Measurements from ENCODE around the gene ARPC5.

Gene ARPC5

DNA sequence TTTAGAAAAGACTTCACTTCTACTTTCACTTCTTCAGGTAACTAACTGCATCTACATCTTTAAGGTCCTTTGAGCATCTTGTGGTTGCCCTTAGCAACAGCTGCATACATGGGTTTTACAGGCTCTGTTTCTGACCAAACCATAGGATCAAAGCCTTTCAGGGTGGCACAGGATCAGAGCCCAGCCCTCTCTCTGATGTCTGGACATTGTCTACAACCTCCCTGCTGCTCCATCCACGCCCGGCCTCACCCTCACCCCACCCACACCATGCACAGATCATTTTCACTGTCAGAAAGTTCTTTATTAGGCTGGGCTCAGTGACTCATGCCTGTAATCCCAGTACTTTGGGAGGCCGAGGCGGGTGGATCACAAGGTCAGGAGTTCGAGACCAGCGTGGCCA is 50.5 kb downstream of the ARPC5 start:
- H3K9me3 ChIP-seq (ENCODE audit: control insufficient read depth, insufficient read depth, low read length), result no peaks in the 10 kb centered on the region
- no peak overlapping the region for H3K27ac ChIP-seq (ENCODE audit: low read depth, low read length)
- H3K79me2 ChIP-seq (ENCODE audit: control insufficient read depth, low read length), result no peaks in the 10 kb centered on the region
- H3F3A ChIP-seq (ENCODE audit: control insufficient read depth, insufficient read depth), result no peaks in the 10 kb centered on the region
- no peak for TF ChIP-seq EZH2phosphoT487 (IDR thresholded peaks at IDR 0.05; ENCODE audit: borderline replicate concordance, low read length)
- TF ChIP-seq, protein P1, sequence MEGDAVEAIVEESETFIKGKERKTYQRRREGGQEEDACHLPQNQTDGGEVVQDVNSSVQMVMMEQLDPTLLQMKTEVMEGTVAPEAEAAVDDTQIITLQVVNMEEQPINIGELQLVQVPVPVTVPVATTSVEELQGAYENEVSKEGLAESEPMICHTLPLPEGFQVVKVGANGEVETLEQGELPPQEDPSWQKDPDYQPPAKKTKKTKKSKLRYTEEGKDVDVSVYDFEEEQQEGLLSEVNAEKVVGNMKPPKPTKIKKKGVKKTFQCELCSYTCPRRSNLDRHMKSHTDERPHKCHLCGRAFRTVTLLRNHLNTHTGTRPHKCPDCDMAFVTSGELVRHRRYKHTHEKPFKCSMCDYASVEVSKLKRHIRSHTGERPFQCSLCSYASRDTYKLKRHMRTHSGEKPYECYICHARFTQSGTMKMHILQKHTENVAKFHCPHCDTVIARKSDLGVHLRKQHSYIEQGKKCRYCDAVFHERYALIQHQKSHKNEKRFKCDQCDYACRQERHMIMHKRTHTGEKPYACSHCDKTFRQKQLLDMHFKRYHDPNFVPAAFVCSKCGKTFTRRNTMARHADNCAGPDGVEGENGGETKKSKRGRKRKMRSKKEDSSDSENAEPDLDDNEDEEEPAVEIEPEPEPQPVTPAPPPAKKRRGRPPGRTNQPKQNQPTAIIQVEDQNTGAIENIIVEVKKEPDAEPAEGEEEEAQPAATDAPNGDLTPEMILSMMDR (IDR thresholded peaks at IDR 0.05; ENCODE audit: low read depth, low read length, poor library complexity, severe bottlenecking), result no peak
- H3K4me3 ChIP-seq (ENCODE audit: low read length), result no peak overlapping the region
- peaks cover 28% of the 10 kb centered on the region for H3K27me3 ChIP-seq (ENCODE audit: control insufficient read depth, low read length)
- no peak overlapping the region for H3K4me2 ChIP-seq (ENCODE audit: low read length)
- H4K20me1 ChIP-seq (ENCODE audit: control insufficient read depth, insufficient read depth, low read depth, low read length), result no peaks in the 10 kb centered on the region
- H3K4me1 ChIP-seq (ENCODE audit: control insufficient read depth, low read length), result peaks cover 27% of the 10 kb centered on the region
- no peaks in the 10 kb centered on the region for H3K9me2 ChIP-seq (replicated peaks; ENCODE audit: control insufficient read depth, low read length)
- H3K36me3 ChIP-seq (ENCODE audit: control insufficient read depth, low read length), result no peaks in the 10 kb centered on the region

DNA sequence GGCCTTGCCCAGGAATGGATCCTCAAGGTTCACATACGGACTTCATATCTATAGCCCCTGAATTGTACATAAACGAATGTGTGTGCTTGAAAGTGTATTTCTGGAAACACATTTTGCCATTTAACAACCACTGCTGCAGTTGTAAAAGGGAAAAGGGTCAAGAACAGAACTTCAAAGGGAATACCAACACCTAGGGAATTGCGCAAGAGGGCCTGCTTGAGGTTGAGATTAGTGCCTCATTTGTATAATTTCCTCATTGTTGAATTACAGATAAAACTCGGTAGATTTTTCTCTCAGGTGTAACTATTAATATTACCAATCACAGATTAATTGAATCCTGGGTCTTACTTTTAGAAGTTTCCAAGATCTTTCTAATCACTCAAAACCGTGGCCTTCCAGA is 51.4 kb downstream of the ARPC5 start:
- Histone ChIP-seq H3K79me2 (ENCODE audit: control insufficient read depth, low read length) (no peaks in the 10 kb centered on the region), H4K20me1 (ENCODE audit: control insufficient read depth, insufficient read depth, low read depth, low read length) (no peaks in the 10 kb centered on the region), H3K27me3 (ENCODE audit: control insufficient read depth, low read length) (peaks cover 32% of the 10 kb centered on the region), H3K4me1 (ENCODE audit: control insufficient read depth, low read length) (peaks cover 22% of the 10 kb centered on the region), H3K27ac (ENCODE audit: low read depth, low read length) (no peak overlapping the region), H3K4me2 (ENCODE audit: low read length) (no peak overlapping the region), H3K36me3 (ENCODE audit: control insufficient read depth, low read length) (no peaks in the 10 kb centered on the region), H3K9me3 (ENCODE audit: control insufficient read depth, insufficient read depth, low read length) (no peaks in the 10 kb centered on the region), H3K4me3 (ENCODE audit: low read length) (no peak overlapping the region), H3F3A (ENCODE audit: control insufficient read depth, insufficient read depth) (no peaks in the 10 kb centered on the region), H3K9me2 (replicated peaks; ENCODE audit: control insufficient read depth, low read length) (no peaks in the 10 kb centered on the region)
- TF ChIP-seq, protein P1 (IDR thresholded peaks at IDR 0.05; ENCODE audit: low read depth, low read length, poor library complexity, severe bottlenecking), result no peak
- TF ChIP-seq EZH2phosphoT487 (IDR thresholded peaks at IDR 0.05; ENCODE audit: borderline replicate concordance, low read length), result no peak

DNA sequence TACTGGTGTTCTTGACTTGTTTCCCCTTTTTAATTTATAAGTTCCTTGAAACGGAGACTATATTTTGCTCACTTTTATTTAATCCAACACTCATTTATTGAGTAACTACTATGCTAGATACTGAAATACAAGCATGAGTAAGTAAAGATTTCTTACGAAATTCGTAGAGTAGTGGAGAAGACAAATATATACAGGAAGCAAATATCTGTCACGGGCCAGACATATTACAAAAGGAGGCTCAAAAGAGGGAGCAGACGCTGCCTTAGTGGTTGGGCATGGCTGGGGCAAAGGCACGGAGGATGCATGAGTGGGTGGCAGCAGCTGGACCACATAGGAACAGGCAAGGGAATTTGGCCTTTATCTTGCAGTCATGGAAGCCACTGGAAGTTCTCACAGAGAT is 52.1 kb downstream of the ARPC5 start:
- H3K9me3 ChIP-seq (ENCODE audit: control insufficient read depth, insufficient read depth, low read length), result no peaks in the 10 kb centered on the region
- H3K27me3 ChIP-seq (ENCODE audit: control insufficient read depth, low read length), result peaks cover 38% of the 10 kb centered on the region
- H3K4me2 ChIP-seq (ENCODE audit: low read length), result no peak overlapping the region
- peaks cover 19% of the 10 kb centered on the region for H3K4me1 ChIP-seq (ENCODE audit: control insufficient read depth, low read length)
- no peaks in the 10 kb centered on the region for H3K9me2 ChIP-seq (replicated peaks; ENCODE audit: control insufficient read depth, low read length)
- no peak for TF ChIP-seq EZH2phosphoT487 (IDR thresholded peaks at IDR 0.05; ENCODE audit: borderline replicate concordance, low read length)
- TF ChIP-seq, protein P1 (IDR thresholded peaks at IDR 0.05; ENCODE audit: low read depth, low read length, poor library complexity, severe bottlenecking), result no peak
- H4K20me1 ChIP-seq (ENCODE audit: control insufficient read depth, insufficient read depth, low read depth, low read length), result no peaks in the 10 kb centered on the region
- no peaks in the 10 kb centered on the region for H3K79me2 ChIP-seq (ENCODE audit: control insufficient read depth, low read length)
- H3K4me3 ChIP-seq (ENCODE audit: low read length), result no peak overlapping the region
- no peaks in the 10 kb centered on the region for H3F3A ChIP-seq (ENCODE audit: control insufficient read depth, insufficient read depth)
- no peaks in the 10 kb centered on the region for H3K36me3 ChIP-seq (ENCODE audit: control insufficient read depth, low read length)
- no peak overlapping the region for H3K27ac ChIP-seq (ENCODE audit: low read depth, low read length)

Measured in DOHH2 (cell line).